Naive thymus-derived CD8-positive, alpha-beta T cell (primary cell): Measurements from ENCODE around the gene PRPF19. TPM values are rescaled to one million over a fixed set of nuclear protein-coding genes. Genes with fewer than 3 reads are reported as not detected.

Source experiments
- ATAC-seq, 2 donors: fragments of 150-1000 bp; cut with Tn5 transposase in 1 of 2; sonication (Bioruptor Pico), chemical (Tn5 transposase) in 1 of 2; 1 replicate in 1 of 2; 2 replicates in 1 of 2; pipeline ENCODE4 v1.10.0; 2021; ENCODE audit warnings: mild to moderate bottlenecking in 2 of 2, moderate library complexity in 2 of 2
- POLR2A ChIA-PET: fragments of 350-600 bp; sonication (Branson Sonifier 250); formaldehyde crosslinking; loops from one replicate; lab custom pipeline; 2021; ENCODE audit warnings: antibody characterized with exemption; lab: Charles Lee
- DNase-seq, 10 donors: peaks; one replicate each; pipeline versions ENCODE4 v3.0.0 to v3.0.0-alpha.2; 2020 to 2022
- H3K27ac Mint-ChIP-seq, 10 donors: one replicate each; pipeline ENCODE4 v1.8.0; 2020 to 2022; ENCODE audit warnings: mild to moderate bottlenecking in 10 of 10, mixed read lengths in 10 of 10, moderate library complexity in 4 of 10, inconsistent platforms in 1 of 10
- H3K27me3 Mint-ChIP-seq, 5 donors: one replicate each; pipeline ENCODE4 v1.8.0; 2021 to 2022; ENCODE audit warnings: mixed read lengths in 5 of 5
- H3K36me3 Mint-ChIP-seq, 3 donors: one replicate each; pipeline ENCODE4 v1.8.0; 2020 to 2022; ENCODE audit warnings: mixed read lengths in 3 of 3, mild to moderate bottlenecking in 2 of 3, inconsistent platforms in 1 of 3
- H3K4me1 Mint-ChIP-seq, 4 donors: one replicate each; pipeline ENCODE4 v1.8.0; 2021 to 2022; ENCODE audit warnings: mixed read lengths in 4 of 4
- H3K4me3 Mint-ChIP-seq, 10 donors: one replicate each; pipeline ENCODE4 v1.8.0; 2020 to 2022; ENCODE audit warnings: mild to moderate bottlenecking in 10 of 10, mixed read lengths in 10 of 10, moderate library complexity in 6 of 10, inconsistent platforms in 1 of 10
- H3K9me3 Mint-ChIP-seq, 9 donors: one replicate each; pipeline ENCODE4 v1.8.0; 2020 to 2022; ENCODE audit warnings: mixed read lengths in 9 of 9, mild to moderate bottlenecking in 3 of 9, inconsistent platforms in 1 of 9, moderate library complexity in 1 of 9
- polyA plus RNA-seq, 3 donors: library from polyadenylated mRNA; unstranded; fragments of 300-500 nt; fragmentation: Illumina TruSeq; gene quantifications; one replicate each; pipeline ENCODE4 v1.2.3, GENCODE V29; 2021
- total RNA-seq, 8 experiments: library from RNA in 2 of 8; stranded (reverse) in 2 of 8; gene quantifications; one replicate each; pipeline ENCODE4 v1.2.3 and lab custom pipeline; 2021 to 2026

Gene PRPF19
- total and polyA plus RNA-seq, 5 experiments from 2014 or later: 14.2 to 98.8 (median 19.5) TPM

GRCh38 chr11:60858731-60859464 lies 47.5 kb downstream of the PRPF19 start:
- peak; percentile 77 to 83 for ATAC-seq
- no peaks in the 10 kb centered on the region for H3K36me3 Mint-ChIP-seq
- H3K27ac Mint-ChIP-seq: peak overlapping the region; percentile 44 to 87 (median 82)
- POLR2A ChIA-PET: no interaction called here
- no peaks in the 10 kb centered on the region for H3K9me3 Mint-ChIP-seq
- no peaks in the 10 kb centered on the region for H3K27me3 Mint-ChIP-seq
- DNase-seq: peak in 2 of 10 donors; percentile 25 to 35
- peak overlapping the region in 8 of 10 donors; percentile 37 to 73 (median 52) for H3K4me3 Mint-ChIP-seq
- peaks cover 19 to 52% (median 43%) of the 10 kb centered on the region in 4 donors for H3K4me1 Mint-ChIP-seq

GRCh38 chr11:60858236-60858635 lies 48.1 kb downstream of the PRPF19 start:
- peak overlapping the region in 9 of 10 donors; percentile 22 to 73 (median 42) for H3K4me3 Mint-ChIP-seq
- POLR2A ChIA-PET: no interaction called here

GRCh38 chr11:60857378-60858232 lies 48.8 kb downstream of the PRPF19 start:
- H3K4me3 Mint-ChIP-seq: peak overlapping the region in 3 of 10 donors; percentile 3 to 51 (median 42)
- ATAC-seq (no peak), DNase-seq (no peak)
- POLR2A ChIA-PET: interaction anchor here (0.7 kb wide), 1 partner anchor 12 kb away, joined by 3 read pairs; no protein-coding TSS in a partner anchor
- H3K9me3 Mint-ChIP-seq: no peaks in the 10 kb centered on the region
- H3K36me3 Mint-ChIP-seq: no peaks in the 10 kb centered on the region
- H3K27ac Mint-ChIP-seq: peak overlapping the region in 9 of 10 donors; percentile 5 to 79 (median 32)
- peaks cover 19 to 52% (median 43%) of the 10 kb centered on the region in 4 donors for H3K4me1 Mint-ChIP-seq
- no peaks in the 10 kb centered on the region for H3K27me3 Mint-ChIP-seq

More at GRCh38 chr11:60858236-60858635, 48.1 kb downstream of the PRPF19 start:
- ATAC-seq (no peak), DNase-seq (no peak)
- H3K27me3 Mint-ChIP-seq: no peaks in the 10 kb centered on the region
- H3K9me3 Mint-ChIP-seq: no peaks in the 10 kb centered on the region
- H3K4me1 Mint-ChIP-seq: peaks cover 19 to 52% (median 43%) of the 10 kb centered on the region in 4 donors
- H3K36me3 Mint-ChIP-seq: no peaks in the 10 kb centered on the region
- peak overlapping the region; percentile 44 to 87 (median 82) for H3K27ac Mint-ChIP-seq

- H3K27me3 Mint-ChIP-seq: no peaks in the 10 kb centered on the region
- peaks cover 18 to 54% (median 43%) of the 10 kb centered on the region in 4 donors for H3K4me1 Mint-ChIP-seq
- peaks cover 0 to 11% (median 10%) of the 10 kb centered on the region in 3 donors for H3K36me3 Mint-ChIP-seq
- H3K4me3 Mint-ChIP-seq: peak within 1 kb of the TSS in 6 of 10 donors; percentile 44 to 84 (median 52)
- POLR2A ChIA-PET: interaction anchor here (0.8 to 1.1 kb wide), 3 partner anchors 10 to 225 kb away, joined by 3 to 5 read pairs (median 4); partner anchors contain the start of gene CCDC86
- ATAC-seq: peak in 1 of 2 donors; percentile 48
- no peaks in the 10 kb centered on the region for H3K9me3 Mint-ChIP-seq
- H3K27ac Mint-ChIP-seq: peak within 1 kb of the TSS in 8 of 10 donors; percentile 7 to 89 (median 74)
- no peak for DNase-seq
Observed at GRCh38 chr11:60855726-60856633, 50.4 kb downstream of the PRPF19 start, which contains the start of gene PTGDR2. Gene PTGDR2, minus strand, starts transcription at chr11:60855950. Its CDS starts 2,228 bp downstream, at chr11:60853722.

- DNase-seq (no peak), ATAC-seq (no peak)
- no peaks in the 10 kb centered on the region for H3K27me3 Mint-ChIP-seq
- H3K9me3 Mint-ChIP-seq: no peaks in the 10 kb centered on the region
- POLR2A ChIA-PET: interaction anchor here (1.1 kb wide), 2 partner anchors 9 to 13 kb away, joined by 4 to 5 read pairs; partner anchors contain the start of gene CCDC86
- peaks cover 0 to 20% (median 16%) of the 10 kb centered on the region in 3 donors for H3K36me3 Mint-ChIP-seq
- peaks cover 18 to 54% (median 42%) of the 10 kb centered on the region in 4 donors for H3K4me1 Mint-ChIP-seq
- H3K4me3 Mint-ChIP-seq: peak overlapping the region in 4 of 10 donors; percentile 44 to 84 (median 62)
- peak overlapping the region in 8 of 10 donors; percentile 7 to 89 (median 58) for H3K27ac Mint-ChIP-seq
Observed at GRCh38 chr11:60854847-60855725, 51.3 kb downstream of the PRPF19 start.

GRCh38 chr11:60854140-60854846 lies 52.1 kb downstream of the PRPF19 start:
- Mint-ChIP-seq H3K27ac (peak overlapping the region in 1 of 10 donors; percentile 34), H3K9me3 (no peaks in the 10 kb centered on the region), H3K27me3 (no peaks in the 10 kb centered on the region), H3K4me3 (peak overlapping the region in 2 of 10 donors; percentile 59 to 84), H3K36me3 (peaks cover 0 to 27% (median 16%) of the 10 kb centered on the region in 3 donors), H3K4me1 (peaks cover 18 to 47% (median 38%) of the 10 kb centered on the region in 4 donors)
- no peak for ATAC-seq
- DNase-seq: no peak
- POLR2A ChIA-PET: no interaction called here

- ATAC-seq: no peak
- H3K36me3 Mint-ChIP-seq: peaks cover 0 to 37% (median 20%) of the 10 kb centered on the region in 3 donors
- no peaks in the 10 kb centered on the region for H3K9me3 Mint-ChIP-seq
- no peak overlapping the region for H3K4me3 Mint-ChIP-seq
- no peak for DNase-seq
- H3K27ac Mint-ChIP-seq: no peak overlapping the region
- POLR2A ChIA-PET: no interaction called here
- peaks cover 10 to 40% (median 28%) of the 10 kb centered on the region in 4 donors for H3K4me1 Mint-ChIP-seq
- no peaks in the 10 kb centered on the region for H3K27me3 Mint-ChIP-seq
Observed at GRCh38 chr11:60852982-60853950, 53.1 kb downstream of the PRPF19 start.

- POLR2A ChIA-PET: interaction anchor here (0.5 kb wide), 1 partner anchor 60 kb away, joined by 3 read pairs; no protein-coding TSS in a partner anchor
- ATAC-seq (no peak), DNase-seq (no peak)
- Mint-ChIP-seq H3K36me3 (peaks cover 0 to 46% (median 20%) of the 10 kb centered on the region in 3 donors), H3K4me3 (peak overlapping the region in 2 of 10 donors; percentile 14 to 28), H3K27me3 (no peaks in the 10 kb centered on the region), H3K27ac (no peak overlapping the region), H3K4me1 (peaks cover 7 to 31% (median 20%) of the 10 kb centered on the region in 4 donors), H3K9me3 (no peaks in the 10 kb centered on the region)
Observed at GRCh38 chr11:60852117-60852981, 54.0 kb downstream of the PRPF19 start.
